SK-MEL-5 (cell line): ENCODE measurements around the gene AP3M1. TPM values are rescaled to one million over a fixed set of nuclear protein-coding genes. Genes with fewer than 3 reads are reported as not detected.
"Not testable (repeated sequence)": the region's sequence is repeated elsewhere in the genome, so short reads cannot be mapped to it uniquely, and the experiment has no call there.

ENCODE experiments used
- DNase-seq: peaks from one replicate; pipeline ENCODE4 v3.0.0-alpha.2; 2016; ENCODE audit warnings: low read depth, low spot score
- in situ Hi-C: cut with HindIII; loops from 2 replicates; pipeline ENCODE4 v1.10.0; 2016; ENCODE audit warnings: low sequenced_read_pairs, high pct_unique_total_duplicates, low pct_unique_long_range_greater_than_20kb
- polyA plus RNA-seq, 2 experiments: library from polyadenylated mRNA; depleted of rRNA; stranded (reverse); fragments of >200 nt; gene quantifications; 2 replicates each; pipeline ENCODE4 v1.2.3, GENCODE V29; 2015
- total RNA-seq: library from RNA; depleted of rRNA; stranded (reverse); fragments of >200 nt; shearing (Covaris generic); gene quantifications from 2 replicates; pipeline ENCODE4 v1.2.3, GENCODE V29; 2014; rRNA removed

Gene AP3M1
- total RNA-seq = 34.4 and 38.2 TPM in 2 replicates
- 36.0 and 45.9 TPM in 2 replicates for polyA plus RNA-seq (2015; cell fraction: cytosol; rRNA removed)
- 35.1 and 37.5 TPM in 2 replicates for polyA plus RNA-seq (2015; cell fraction: nucleus; rRNA removed)

GRCh38 chr10:74150204-74150989 lies at the start of gene AP3M1:
Gene AP3M1, minus strand, starts transcription at chr10:74150828. Its CDS starts 12,449 bp downstream, at chr10:74138379.
- no peak for DNase-seq
- in situ Hi-C loops = no loop called here

- in situ Hi-C loops = no loop called here
- DNase-seq = no peak
Observed at GRCh38 chr10:74199315-74199714, 48.7 kb upstream of the AP3M1 start.

- no peak for DNase-seq
- in situ Hi-C loops = no loop called here
Observed at GRCh38 chr10:74194999-74195398, 44.4 kb upstream of the AP3M1 start.

- no peak for DNase-seq
- in situ Hi-C loops = no loop called here
Observed at GRCh38 chr10:74194545-74194944, 43.9 kb upstream of the AP3M1 start.

GRCh38 chr10:74190494-74190893 lies 39.9 kb upstream of the AP3M1 start:
- in situ Hi-C loops = no loop called here
- peak; percentile 2 for DNase-seq

- peak; percentile 68 for DNase-seq
- in situ Hi-C loops = no loop called here
Observed at GRCh38 chr10:74189999-74190421, 39.4 kb upstream of the AP3M1 start.

- in situ Hi-C loops, DNase-seq: not testable (repeated sequence)
Observed at GRCh38 chr10:74188617-74189016, 38.0 kb upstream of the AP3M1 start.

GRCh38 chr10:74187237-74187636 lies 36.6 kb upstream of the AP3M1 start:
- no peak for DNase-seq
- in situ Hi-C loops = no loop called here

- no peak for DNase-seq
- in situ Hi-C loops = no loop called here
Observed at GRCh38 chr10:74186678-74187077, 36.0 kb upstream of the AP3M1 start.

GRCh38 chr10:74179111-74179710 lies 28.6 kb upstream of the AP3M1 start:
- in situ Hi-C loops = no loop called here
- DNase-seq = no peak

- no peak for DNase-seq
- in situ Hi-C loops = no loop called here
Observed at GRCh38 chr10:74178042-74178791, 27.6 kb upstream of the AP3M1 start.

GRCh38 chr10:74177140-74177677 lies 26.6 kb upstream of the AP3M1 start:
- peak; percentile 21 for DNase-seq
- in situ Hi-C loops = no loop called here

- in situ Hi-C loops = no loop called here
- peak; percentile 89 for DNase-seq
Observed at GRCh38 chr10:74176380-74177139, 25.9 kb upstream of the AP3M1 start.

GRCh38 chr10:74175510-74176379 lies 25.1 kb upstream of the AP3M1 start:
- in situ Hi-C loops = no loop called here
- DNase-seq = no peak

- in situ Hi-C loops = no loop called here
- no peak for DNase-seq
Observed at GRCh38 chr10:74174521-74174920, 23.9 kb upstream of the AP3M1 start.

- DNase-seq = no peak
- in situ Hi-C loops = no loop called here
Observed at GRCh38 chr10:74171625-74172024, 21.0 kb upstream of the AP3M1 start.
